ENCODE data around the gene TUBB2B. TPM values are rescaled to one million over a fixed set of nuclear protein-coding genes. Genes with fewer than 3 reads are reported as not detected.

TUBB2B gene
- total RNA-seq, 4 donors from 2014 or later: 2.4 to 7.4 (median 4.5) TPM

GRCh38 chr6:3210024-3210610 lies 17.3 kb downstream of the TUBB2B start:
- Histone ChIP-seq H3K36me3 (no peaks in the 10 kb centered on the region), H3K27me3 (no peaks in the 10 kb centered on the region), H3K27ac (no peak overlapping the region), H3K9me3 (no peaks in the 10 kb centered on the region), H3K4me3 (no peak overlapping the region), H3K4me1 (peaks cover 0 to 4% (median 0%) of the 10 kb centered on the region in 4 donors)
- no peak for DNase-seq
- TF ChIP-seq CTCF (IDR thresholded peaks at IDR 0.05): no peak
- TF ChIP-seq POLR2A (IDR thresholded peaks at IDR 0.05): no peak

GRCh38 chr6:3209114-3210023 lies 18.1 kb downstream of the TUBB2B start:
- Histone ChIP-seq H3K9me3 (no peaks in the 10 kb centered on the region), H3K4me1 (peaks cover 0 to 4% (median 0%) of the 10 kb centered on the region in 4 donors), H3K36me3 (no peaks in the 10 kb centered on the region), H3K27ac (no peak overlapping the region), H3K4me3 (no peak overlapping the region), H3K27me3 (no peaks in the 10 kb centered on the region)
- TF ChIP-seq POLR2A (IDR thresholded peaks at IDR 0.05): no peak
- no peak for TF ChIP-seq CTCF (IDR thresholded peaks at IDR 0.05)
- peak in 2 of 3 donors; percentile 58 to 64 for DNase-seq

GRCh38 chr6:3208775-3209113 lies 18.7 kb downstream of the TUBB2B start:
- no peak overlapping the region for H3K27ac ChIP-seq
- no peaks in the 10 kb centered on the region for H3K27me3 ChIP-seq
- no peaks in the 10 kb centered on the region for H3K36me3 ChIP-seq
- H3K4me1 ChIP-seq: peaks cover 0 to 4% (median 0%) of the 10 kb centered on the region in 4 donors
- no peak for DNase-seq
- TF ChIP-seq CTCF (IDR thresholded peaks at IDR 0.05): no peak
- no peak for TF ChIP-seq POLR2A (IDR thresholded peaks at IDR 0.05)
- no peak overlapping the region for H3K4me3 ChIP-seq
- H3K9me3 ChIP-seq: no peaks in the 10 kb centered on the region

- H3K4me1 ChIP-seq: peaks cover 0 to 4% (median 0%) of the 10 kb centered on the region in 4 donors
- H3K27me3 ChIP-seq: no peaks in the 10 kb centered on the region
- no peaks in the 10 kb centered on the region for H3K36me3 ChIP-seq
- no peak overlapping the region for H3K27ac ChIP-seq
- H3K4me3 ChIP-seq: no peak overlapping the region
- DNase-seq: no peak
- H3K9me3 ChIP-seq: no peaks in the 10 kb centered on the region
- TF ChIP-seq CTCF (IDR thresholded peaks at IDR 0.05) (no peak), POLR2A (IDR thresholded peaks at IDR 0.05) (no peak)
Observed at GRCh38 chr6:3208098-3208774, 19.2 kb downstream of the TUBB2B start.

GRCh38 chr6:3206339-3207015 lies 21.0 kb downstream of the TUBB2B start:
- H3K27me3 ChIP-seq: no peaks in the 10 kb centered on the region
- H3K27ac ChIP-seq: no peak overlapping the region
- H3K36me3 ChIP-seq: no peaks in the 10 kb centered on the region
- peaks cover 0 to 4% (median 0%) of the 10 kb centered on the region in 4 donors for H3K4me1 ChIP-seq
- H3K9me3 ChIP-seq: no peaks in the 10 kb centered on the region
- TF ChIP-seq CTCF (IDR thresholded peaks at IDR 0.05): no peak
- TF ChIP-seq POLR2A (IDR thresholded peaks at IDR 0.05): no peak
- no peak for DNase-seq
- H3K4me3 ChIP-seq: no peak overlapping the region
